GM21390 (cell line): ENCODE results near the gene ERC1.

Experiments used
- ATAC-seq: cut with Tn5 transposase; IDR thresholded peaks from one replicate; pipeline ENCODE4 v1.9.1; 2021; ENCODE audit not compliant: unreplicated experiment

Gene ERC1

DNA sequence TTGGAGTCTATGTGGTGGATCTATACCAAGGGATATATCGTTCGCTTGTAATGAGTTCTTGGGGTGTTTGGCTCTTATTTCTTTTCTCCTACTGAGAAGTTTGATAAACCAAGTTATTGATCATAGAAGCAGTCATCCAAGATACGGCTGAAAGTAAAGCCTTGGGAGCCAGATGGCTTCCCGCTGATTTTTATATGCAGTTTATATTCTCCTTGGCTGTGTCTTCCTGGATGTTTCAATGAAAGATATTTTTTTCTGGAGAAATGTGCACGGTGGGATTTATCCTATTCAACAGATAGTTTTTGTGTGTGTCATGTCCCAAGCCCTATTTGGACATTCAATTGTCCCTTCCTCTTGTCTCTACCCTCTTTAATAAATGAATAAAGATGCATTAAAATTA is 289.0 kb downstream of the ERC1 start:
- no peak for ATAC-seq

DNA sequence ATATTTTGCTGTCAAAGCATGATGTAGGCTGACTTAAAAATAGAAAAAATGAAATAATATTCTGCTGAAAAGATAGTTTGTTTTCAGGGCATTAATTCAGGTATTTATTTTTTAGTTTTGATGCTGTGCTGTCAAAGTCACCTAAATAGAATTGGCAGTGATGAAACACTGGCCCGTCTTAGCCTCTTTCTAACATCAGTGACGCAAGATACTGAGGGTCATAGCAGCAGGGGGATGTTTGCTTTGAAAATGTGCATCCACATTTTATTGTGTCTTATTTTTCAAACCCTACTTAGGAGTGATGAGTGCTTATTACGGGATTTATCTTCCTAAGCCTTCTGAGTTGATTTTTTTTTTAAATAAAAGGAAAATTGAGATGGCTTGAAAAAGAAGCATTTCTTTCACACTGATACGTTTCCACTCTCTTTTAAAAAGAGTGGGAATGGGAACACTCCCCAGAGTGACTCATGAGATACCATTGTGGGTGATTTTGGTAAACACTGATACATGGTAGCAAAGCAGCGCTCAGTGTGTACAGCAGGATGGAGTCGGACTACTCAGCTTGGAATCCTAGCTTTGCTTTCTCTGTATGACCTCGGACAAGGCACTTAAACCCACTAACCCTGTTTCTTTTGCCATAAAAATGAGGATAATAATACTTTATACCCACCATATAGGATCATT is 290.8 kb downstream of the ERC1 start:
- no peak for ATAC-seq

DNA sequence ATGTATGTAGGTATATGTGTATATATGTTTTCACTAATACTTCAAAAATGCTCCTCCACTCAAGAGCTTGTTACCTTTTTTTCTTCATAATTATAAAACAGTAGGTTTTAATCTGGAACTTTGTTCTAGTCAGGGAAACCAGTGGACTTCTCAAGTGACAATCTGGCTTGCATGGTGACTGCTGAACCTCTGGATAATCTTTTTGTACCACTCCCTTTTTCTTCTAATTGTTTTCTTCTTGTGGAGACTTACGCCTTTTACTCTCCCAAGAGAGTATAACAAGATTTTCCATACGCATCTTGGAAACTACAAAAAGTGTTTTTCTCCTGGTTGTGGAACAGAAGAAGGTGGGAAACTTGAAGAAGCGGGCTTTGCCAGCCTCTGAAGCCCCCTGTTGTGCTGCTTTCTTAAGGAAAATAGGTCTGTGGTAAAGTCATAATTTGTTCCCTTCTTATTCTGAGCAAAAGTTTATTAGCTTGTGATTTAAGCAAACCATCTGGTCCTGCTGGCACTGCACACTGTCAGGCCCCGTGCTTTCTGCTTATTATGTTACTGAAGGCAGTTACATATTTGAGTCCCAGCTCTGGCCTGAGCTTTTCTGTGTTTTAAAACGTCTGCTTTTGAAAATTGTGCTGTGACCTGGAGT is 291.8 kb downstream of the ERC1 start:
- no peak for ATAC-seq

DNA sequence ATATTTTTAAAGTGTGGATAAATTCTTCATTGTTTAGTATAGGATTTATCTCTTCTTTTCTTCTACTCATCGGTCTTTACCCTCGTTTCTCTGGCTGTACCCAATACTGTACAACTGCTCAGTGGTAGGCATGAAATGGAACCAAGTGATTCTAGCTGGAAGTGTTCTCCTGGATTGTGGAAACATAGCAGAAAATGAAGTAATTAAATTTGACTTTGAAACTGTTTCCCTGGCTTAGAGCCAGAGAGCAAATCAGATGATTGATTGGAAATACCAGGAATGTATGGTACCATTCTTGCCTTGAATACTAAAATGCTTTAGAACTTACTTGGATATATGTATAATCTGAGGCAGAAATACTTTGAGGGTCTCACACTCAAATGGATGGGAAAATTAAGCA is 292.3 kb downstream of the ERC1 start:
- ATAC-seq: no peak

DNA sequence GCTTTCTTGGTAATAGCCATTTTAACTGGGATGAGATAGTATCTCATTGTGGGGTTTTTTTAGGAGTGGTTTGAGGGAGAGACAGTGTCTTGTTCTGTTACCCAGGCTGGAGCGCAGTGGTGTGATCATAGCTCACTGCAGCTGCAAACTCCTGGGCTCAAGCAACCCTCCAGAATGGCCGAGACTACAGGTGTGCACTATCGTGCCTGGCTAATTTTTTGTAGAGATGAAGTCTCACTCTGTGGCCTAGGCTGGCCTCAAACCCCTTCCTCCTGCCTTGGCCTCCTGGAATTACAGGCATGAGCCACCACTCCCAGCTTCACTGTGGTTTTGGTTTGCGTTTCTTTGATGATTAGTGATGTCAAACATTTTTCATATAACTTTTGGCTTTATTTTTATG is 293.6 kb downstream of the ERC1 start:
- ATAC-seq: no peak

DNA sequence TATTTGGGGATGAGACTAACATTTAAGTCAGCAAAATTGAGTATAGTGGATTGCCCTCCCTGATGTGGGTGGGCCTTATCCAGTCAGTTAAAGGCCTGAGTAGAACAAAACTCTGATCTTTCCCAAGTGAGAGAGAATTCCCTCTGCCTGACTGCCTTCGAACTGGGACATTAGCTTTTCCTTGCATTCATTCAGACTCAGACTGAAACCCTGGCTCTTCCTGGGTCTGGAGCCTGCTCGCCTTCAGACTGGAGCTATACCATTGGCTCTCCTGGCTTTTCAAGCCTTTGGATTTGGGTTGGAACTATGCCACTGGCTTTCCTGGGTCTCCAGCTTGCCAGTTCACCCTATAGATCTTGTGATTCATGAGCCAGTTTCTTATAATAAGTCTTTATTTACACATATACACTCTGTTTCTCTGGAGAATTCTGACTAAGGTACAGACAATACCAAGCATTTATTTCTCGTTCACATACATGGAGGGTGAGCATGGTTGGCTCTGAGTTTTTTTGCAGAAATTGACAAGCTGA is 296.5 kb downstream of the ERC1 start:
- no peak for ATAC-seq

DNA sequence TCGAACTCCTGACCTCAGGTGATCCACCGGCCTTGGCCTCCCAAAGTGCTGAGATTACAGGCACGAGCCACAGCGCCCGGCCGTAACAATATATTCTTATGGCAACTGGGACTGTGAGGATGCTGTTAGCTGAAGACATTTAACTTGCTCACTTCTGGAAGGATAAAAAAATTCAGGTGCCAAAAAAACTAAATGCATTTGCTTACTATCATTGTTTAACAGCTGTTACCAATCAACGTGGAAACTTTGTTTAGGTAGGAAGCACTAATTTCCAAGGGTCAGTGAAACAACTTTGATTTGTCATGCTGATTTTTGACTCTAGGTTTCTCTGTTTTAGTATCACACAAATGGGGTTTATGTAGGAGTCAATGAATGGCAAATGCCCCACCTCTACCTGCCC is 297.3 kb downstream of the ERC1 start:
- no peak for ATAC-seq

DNA sequence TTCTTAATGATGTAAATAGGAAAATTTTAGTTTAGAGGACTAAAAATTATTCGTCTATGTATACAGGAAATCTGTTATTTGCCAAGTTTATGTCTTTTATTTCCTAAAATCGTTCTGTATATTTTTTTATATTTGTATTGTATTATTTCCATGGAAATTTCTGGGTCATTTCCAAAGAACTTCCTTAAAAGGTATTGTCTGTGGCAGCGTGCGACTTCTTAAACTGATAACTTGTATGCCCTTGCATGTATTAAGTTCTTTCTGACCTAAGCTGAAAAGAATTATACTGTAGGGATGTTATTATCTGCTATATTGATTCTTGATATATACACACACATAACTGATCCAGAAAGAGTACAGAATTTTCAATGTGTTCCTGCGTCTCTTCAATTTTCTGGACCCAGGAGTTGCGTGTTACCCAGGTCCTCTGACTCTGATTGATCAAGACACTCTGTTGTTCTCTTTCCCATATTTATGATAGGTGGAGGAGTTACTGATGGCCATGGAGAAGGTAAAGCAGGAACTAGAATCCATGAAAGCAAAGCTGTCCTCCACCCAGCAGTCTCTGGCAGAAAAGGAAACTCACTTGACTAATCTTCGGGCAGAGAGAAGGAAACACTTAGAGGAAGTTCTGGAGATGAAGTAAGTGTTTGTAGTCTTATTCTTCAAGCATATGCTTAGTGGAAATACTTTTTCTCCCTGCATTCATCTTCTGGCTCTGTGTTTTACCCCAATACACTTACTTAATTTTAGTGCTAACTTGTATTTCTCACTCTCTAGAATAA is 298.5 kb downstream of the ERC1 start:
- ATAC-seq: no peak

DNA sequence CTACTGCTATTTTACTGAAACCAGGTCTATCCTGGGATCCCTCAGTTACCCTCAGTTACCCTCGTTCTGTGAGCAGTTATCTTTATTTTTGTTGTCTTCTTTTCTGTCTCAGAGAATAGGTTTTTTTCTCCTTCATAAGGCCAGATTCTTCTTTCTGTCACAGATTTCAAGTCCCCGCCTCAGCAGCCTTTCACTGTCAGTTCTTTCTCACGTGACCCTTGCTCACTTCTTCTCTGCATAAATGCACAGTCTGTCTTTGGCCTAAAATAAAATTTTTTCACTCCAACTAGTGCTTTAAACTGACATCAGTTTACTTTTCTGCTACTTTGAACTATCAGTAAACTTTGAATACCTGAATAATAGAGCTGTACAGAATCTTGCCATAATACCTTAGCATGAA is 299.7 kb downstream of the ERC1 start:
- no peak for ATAC-seq

DNA sequence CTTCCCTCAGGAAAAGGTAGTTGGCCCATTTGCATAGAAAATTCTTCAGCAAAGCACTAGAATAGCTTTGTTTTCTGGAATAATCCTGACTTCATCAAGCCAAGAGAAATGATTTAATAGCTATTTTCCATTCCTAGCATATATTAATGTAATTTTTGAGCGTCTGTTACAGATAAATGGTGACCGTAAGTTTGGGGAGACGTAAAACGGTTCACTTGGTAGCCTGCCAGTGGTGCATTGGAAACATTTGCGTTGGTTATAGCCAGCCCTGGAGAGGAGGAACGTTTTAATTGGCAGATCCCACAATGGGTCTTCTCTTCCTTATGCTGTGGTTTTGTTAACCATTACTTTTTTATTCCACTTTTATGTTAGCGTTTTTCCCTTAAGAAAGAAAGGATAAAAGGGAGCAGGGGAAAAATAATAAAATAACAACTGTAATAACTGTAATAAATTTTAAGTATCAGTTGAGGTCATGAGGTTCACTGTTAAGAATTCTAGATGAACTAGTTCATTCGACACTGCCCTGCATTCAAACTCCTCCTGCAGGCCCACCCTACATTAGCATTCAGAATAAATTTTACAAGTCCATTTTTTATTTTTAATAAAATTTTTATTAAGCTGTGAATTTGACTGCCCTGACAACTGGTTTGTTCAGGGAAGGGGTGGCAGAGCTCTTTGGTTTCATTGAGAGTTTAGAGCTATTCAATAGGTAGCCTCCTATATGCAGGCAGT is 300.7 kb downstream of the ERC1 start:
- no peak for ATAC-seq

DNA sequence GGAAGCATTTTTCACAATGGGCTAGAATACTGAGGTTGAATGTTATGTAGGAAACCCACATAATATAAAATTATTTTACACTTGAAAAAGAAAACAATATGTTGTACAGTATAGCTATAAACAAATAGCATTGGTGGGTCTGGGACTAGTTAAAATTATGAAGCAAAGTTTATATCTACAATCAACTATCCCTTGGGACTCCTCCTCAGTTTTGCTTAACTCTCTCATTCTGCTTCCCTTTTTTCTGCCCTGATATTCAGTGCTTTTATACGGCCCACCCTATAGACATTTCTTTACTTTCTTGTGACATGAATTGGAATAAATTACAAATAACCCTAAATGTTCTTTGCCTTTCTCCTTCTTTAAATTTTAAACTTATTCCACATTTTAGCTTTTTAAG is 302.9 kb downstream of the ERC1 start:
- no peak for ATAC-seq

DNA sequence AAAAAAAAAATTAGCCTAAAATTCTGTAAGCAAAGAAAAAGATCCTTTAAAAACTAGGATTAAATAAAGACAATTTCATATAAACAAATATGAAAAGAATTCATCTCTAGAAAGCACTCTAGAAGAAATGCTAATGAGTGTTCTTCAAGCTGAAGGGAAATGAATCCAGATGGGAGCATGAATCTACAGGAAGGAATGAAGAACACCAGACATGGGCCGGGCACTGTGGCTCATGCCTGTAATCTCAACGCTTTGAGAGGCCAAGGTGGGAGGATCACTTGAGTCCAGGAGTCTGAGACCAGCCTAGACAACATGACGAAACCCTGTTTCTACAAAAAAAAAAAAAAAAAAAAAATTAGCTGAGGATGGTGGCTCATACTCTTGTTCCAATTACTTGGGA is 306.2 kb downstream of the ERC1 start:
- no peak for ATAC-seq

DNA sequence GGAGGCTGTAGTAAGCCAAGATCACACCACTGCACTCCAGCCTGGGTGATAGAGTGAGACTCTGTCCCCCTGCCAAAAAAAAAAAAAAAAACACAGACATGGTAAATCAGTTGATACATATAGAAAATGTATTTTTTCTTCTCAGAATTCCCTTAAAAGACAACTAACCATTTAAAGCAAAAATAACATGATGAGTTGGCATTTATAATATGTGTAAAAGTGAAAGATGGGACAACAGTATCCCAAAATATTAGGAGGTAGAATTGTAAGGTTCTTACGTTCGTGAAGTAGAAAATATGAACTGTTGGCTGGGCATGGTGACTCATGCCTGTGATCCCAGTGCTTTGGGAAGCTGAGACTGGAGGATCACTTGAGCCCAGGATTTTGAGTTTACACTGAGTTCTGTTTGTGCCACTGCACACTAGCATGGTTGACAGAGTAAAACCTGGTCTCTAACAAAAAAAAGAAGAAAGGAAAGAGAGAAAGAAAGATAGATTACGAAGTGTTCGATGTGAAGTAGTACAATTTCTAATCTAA is 306.7 kb downstream of the ERC1 start:
- no peak for ATAC-seq

DNA sequence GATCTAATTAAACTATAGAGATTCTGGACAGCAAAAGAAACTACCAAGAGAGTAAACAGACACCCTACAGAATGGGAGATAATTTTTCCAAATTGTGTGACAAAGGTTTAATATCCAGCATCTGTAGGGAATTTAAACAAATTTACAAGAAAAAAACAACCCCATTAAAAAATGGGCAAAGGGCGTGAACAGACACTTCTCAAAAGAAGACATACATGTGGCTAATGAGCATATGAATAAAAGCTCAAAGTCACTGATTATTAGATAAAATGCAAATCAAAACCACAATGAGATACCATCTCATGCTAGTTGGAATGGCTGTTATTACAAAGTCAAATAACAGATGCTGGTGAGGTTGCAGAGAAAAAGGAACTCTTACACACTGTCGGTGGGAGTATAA is 309.4 kb downstream of the ERC1 start:
- ATAC-seq: no peak

DNA sequence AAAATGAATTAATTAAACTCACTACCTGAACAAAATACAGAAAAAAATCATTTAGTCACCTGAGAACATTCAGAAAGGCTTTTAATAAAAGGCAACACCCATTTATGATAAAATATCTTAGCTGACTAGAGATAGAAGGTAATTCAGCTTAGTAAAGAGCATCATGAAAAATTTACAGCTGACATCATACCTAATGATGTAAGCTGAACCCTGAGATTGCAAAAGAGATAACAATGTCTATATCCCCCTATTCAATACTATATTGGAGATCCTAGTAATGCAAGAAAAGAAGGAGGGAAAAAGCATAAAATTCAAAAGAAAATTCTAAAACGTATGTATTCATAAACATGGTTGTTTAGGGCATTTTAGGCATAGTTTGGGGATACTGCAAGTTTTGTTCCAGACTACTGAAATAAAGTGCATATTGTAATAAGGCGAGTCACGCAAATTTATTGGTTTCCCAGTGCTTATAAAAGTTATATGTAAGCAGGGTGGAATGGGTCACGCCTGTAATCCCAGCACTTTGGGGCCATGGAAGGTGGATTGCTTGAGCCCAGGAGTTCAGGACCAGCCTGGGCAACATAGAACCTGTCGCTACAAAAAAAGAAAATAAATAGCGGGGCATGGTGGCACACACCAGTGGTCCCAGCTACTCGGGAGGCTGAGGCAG is 311.3 kb downstream of the ERC1 start:
- no peak for ATAC-seq

DNA sequence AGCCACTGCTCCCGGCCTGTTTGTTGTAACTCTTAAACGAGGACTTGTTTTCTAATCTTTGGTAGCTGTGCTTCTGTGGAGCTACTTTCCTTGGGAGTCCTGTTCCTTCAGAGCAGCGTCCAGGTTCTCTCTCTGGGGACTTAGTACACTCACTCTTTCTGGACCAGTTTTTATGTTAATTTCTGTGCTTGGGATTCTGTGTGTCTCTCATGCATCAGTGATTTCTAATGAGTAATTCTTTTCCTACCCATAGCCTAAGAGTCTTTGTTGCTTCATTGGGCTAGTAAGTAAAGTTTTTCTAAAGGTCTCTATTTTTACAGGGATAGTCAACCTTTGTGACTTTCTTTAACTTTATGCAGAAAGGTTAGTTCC is 314.0 kb downstream of the ERC1 start:
- ATAC-seq: no peak

DNA sequence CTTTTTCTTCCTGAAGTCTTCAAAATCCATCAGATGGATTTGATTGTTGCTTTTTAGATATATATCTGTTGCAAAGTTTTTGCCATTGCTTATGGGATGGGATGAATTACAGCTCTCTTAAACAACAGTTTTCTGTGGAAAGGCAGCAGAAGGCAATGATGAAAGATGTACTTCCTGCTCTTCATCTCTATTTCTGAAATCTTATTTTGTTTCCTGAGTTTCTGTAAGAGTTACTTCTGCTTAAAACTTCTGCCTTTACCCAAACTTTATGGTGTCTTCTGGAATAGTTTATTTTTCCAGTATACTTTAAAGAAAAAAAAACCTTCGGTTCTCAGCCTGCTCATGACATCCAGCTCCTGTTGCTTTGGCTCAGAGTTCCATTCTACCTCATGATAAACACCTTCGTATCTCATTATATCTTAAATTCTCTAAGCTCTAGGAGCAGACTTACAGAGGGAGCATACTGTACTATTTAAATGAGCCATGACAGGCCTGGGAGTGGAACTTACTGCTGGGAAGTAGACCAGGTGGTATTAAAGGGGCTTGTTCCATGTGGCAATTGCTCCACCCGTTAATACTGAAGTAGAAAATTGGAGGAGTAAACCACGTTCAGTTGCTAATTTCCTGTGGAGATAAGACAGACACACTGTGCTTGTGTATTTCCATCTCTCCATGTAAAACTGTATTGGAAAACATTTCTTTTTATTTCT is 314.9 kb downstream of the ERC1 start:
- no peak for ATAC-seq

DNA sequence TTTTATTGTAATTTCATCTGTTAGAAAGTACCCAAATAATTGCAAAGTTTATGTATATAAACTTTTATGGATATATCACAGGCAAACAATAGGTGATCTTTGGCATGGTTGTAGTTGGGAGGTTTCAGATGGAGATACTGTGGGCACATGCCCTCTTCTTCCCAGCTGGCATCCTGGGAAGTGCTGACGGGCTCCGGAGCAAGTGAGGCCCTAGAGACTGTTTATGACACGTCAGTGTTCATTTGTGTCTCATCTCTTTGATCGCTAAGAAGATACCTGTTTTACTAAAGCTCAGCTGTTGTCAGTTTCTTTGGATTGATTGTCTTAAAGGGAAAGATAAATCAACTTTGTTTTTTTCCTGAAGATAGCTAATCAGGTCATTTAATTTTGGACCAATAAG is 315.8 kb downstream of the ERC1 start:
- no peak for ATAC-seq

DNA sequence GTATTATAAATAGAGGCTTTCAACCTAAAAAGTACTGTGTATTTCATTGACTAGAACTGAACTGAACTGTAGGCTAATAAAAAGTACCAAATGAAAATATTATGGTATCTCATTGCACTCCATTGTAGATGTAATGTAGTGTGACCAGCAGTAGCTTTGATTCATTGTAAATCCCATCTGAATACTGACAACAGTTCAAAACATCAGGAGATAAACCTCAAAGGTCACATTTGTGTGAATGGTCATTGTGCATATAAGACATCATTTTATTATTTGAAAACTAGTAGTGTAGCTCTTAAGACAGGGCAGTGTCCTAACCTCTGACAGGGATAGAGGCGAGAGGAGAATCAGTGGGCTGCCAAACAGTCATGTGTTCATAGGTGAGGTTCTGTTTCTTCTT is 316.8 kb downstream of the ERC1 start:
- no peak for ATAC-seq

DNA sequence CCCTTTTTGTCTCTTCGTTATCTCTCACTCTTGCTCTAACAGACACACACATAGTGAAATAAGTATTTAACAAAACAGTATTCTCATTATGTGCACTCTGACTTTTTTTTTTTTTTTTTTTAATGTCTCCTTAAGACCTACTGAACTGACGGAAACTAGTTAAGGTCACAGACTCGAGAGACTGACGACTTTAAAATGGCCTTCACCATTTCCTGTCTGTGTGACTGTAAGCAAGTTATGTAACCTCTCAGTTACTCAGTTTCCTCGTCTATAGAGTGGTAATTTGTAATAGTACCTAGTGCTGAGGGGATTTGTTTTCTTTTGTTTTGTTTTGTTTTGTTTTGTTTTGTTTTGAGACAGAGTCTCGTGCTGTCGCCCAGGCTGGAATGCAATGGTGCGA is 318.6 kb downstream of the ERC1 start:
- ATAC-seq: no peak
